HG02759 (cell line): ENCODE measurements around the gene FMNL3.
"Not testable (repeated sequence)": the region's sequence is repeated elsewhere in the genome, so short reads cannot be mapped to it uniquely, and the experiment has no call there.

Experiments used
- ATAC-seq: cut with Tn5 transposase; IDR thresholded peaks from one replicate; pipeline ENCODE4 v1.9.1; 2021; ENCODE audit warnings: mild to moderate bottlenecking, moderate library complexity; ENCODE audit not compliant: unreplicated experiment

The FMNL3 gene

DNA sequence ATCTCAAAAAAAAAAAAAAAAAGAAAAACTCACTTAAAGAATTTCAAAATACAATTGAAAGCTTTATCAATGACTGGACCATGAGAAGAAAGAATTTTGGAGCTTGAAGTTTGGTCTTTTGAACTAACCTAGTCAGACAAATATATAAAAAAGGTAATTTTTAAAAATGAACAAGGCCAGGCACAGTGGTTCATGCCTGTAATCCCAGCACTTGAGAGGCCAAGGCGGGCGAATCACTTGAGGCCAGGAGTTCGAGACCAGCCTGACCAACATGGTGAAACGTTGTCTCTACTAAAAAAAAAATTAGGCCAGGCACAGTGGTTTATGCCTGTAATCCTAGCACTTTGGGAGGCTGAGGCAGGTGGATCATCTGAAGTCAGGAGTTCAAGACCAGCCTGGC lies 96.4 kb downstream of the FMNL3 start:
- ATAC-seq: not testable (repeated sequence)

DNA sequence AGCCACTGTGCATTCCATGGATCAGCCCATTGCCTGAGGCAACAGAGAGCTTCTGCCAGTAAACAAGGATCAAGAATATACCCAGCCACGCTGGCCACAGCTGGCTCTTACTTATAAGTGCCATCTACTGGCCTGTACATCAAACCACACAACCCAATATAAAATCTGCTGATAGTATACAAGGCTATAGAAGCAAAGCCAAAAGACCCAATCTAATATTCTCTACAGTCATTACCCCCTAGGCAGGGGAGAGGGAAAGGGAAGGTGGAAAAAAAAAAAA lies 97.4 kb downstream of the FMNL3 start:
- no peak for ATAC-seq

DNA sequence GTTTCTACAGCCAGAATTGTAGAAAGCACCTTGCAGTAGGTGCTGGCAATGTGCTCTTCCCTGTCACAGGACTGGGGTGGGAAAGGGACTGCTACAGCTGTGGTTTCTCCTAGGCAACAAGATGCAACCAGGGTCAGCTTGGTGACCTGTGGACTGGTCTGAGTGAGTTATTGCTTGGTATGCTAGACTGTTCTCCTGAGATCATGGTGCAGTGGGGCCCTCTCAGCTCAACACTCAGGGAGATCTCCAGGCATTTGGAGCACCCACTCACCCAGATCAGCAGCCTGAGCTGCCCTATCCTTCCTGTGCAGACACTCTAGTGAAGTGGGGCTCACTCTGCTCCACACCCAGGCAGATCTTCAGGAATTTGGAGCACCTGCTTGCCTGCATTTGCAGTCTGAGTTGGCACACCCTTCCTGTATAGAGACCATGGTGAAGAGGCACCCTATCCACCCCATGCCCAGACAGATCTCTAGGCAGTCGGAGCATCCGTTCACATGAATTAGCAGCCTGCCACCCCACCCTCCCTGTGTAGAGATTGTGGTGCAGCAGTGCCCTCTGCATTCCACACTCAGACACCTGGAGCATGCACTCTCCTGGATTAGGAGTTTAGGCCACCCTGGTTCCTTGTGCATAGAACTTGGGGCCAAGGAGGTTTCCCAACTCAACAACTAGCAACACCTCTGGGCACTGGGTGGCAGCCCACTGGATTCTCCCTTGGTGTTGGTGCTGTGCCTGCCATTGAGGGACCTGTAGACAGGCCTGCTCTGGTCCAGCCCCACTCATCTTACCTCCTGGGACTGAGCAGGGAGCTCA lies 97.9 kb downstream of the FMNL3 start:
- ATAC-seq: no peak

- not testable (repeated sequence) for ATAC-seq
These were observed 101.7 kb downstream of the FMNL3 start, which contains the start of gene FAM186B for GRCh38 chr12:49605539-49605938. Gene FAM186B (minus strand): TSS chr12:49605639. CDS start chr12:49605477, 162 bp downstream.

DNA sequence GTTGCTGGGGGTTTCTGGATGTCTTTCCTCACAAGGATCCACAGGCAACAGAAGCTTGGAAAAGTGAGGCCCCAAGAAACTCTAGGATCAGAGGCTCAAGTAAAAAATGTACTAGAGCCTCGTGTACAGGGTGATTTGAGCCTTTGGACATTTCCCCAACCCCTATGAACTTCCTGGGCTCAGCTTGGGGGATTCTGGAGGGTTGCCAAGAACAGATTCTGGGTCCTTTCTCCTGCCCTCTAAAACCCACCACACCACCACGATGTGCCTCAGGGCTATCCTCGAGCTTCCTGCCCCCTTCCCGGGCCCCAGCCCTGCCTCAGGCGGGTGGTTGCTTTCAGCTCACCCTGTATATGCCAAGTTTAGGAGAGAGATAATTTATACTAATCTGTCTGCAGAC lies 102.3 kb downstream of the FMNL3 start:
- no peak for ATAC-seq

GRCh38 chr12:49603721-49604120 lies 103.5 kb downstream of the FMNL3 start:
- ATAC-seq: no peak

DNA sequence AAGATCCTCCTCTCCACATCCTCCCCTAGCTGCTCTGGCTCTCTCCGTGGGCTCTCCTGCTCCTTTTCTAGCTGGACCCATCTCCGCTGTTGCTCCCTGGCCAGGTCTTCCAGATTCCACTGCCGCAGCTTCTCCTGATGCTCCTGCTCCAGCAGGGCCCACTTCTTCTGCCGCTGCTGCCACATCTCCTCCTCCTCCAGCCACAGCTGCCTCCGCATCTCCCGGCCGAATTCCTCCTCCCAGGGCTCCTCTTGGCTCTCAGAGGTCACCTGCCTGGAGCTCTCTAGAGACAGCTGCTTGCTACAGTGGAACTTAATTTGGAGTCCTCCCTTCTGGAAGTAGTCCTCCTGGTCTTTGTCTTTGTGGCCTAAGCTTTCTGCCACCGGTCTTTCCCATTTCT lies 107.2 kb downstream of the FMNL3 start:
- no peak for ATAC-seq

- no peak for ATAC-seq
These were observed 108.7 kb downstream of the FMNL3 start for GRCh38 chr12:49598527-49598926.

DNA sequence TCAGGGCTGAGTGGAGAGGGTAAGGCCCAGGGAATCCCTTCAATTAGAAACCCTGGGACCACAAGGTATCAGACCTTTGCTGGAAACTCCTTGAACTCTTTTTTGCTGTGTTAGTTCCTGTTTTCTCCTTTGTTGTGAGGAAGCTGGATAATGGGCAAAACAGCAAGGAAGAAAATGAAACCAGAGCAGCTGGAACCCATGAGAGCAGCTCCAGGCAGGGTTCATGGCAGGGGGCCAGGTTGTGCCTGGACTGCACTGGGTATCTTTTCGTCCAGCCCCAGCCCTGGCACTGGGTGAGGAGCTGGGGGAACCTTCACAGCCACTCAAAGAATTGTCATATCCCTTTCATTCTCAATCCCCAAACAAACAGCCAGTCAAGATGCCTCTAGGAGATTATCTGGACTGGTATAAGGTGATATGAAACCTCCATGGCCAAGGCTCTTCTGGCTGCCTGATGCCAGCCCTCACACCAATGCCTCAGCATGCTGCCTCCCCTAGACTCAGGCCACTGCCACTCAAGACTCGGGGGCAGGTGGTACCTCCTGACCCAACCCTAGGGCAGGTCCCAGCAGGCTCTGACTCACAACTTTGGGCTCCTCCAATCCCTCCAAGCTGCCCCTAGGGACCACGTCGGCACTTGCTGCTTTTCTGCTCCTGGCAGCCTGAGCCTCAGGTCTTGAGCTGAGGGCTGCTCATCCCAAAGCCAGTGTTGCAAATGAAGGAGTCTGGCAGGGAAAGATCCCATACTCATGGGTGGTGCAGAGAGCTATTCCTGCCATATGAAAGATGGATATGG lies 118.3 kb downstream of the FMNL3 start:
- ATAC-seq: no peak

DNA sequence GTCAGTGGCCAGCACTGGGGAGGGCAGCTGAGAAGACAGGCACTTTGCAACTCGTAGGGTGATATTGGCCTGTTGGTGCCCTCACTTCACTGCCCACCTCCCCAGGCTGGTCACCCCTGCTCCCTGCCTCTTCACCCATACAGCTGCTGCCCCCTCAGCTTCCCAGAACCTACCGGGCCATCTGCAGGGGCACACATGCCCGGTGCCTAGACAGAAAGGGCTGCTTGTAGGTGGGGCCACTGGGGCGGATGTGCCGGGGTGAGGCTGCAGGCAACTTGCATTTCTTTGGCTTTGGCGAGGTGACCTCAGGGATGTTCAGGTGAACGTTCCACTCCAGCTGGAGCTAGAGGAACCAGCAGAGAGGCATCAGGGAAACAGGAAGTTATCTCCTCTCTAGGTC lies 118.9 kb downstream of the FMNL3 start:
- no peak for ATAC-seq

- ATAC-seq: no peak
These were observed 119.9 kb downstream of the FMNL3 start for GRCh38 chr12:49587174-49587908.
